MM.1S (cell line): ENCODE measurements around the gene ZNF487.

Experiments
- CTCF ChIP-seq: fragments of 300-600 bp; sonication (generic); IDR thresholded peaks from 2 replicates; pipeline ENCODE4 v1.5.1; 2016; ENCODE audit warnings: antibody characterized with exemption, low read length, mixed read lengths
- EZH2 ChIP-seq: fragments of 300-600 bp; sonication (generic); optimal IDR thresholded peaks from 2 replicates; pipeline ENCODE3; 2017; ENCODE audit warnings: low read depth, mild to moderate bottlenecking, antibody characterized with exemption, low read length, mixed read lengths

DNA sequence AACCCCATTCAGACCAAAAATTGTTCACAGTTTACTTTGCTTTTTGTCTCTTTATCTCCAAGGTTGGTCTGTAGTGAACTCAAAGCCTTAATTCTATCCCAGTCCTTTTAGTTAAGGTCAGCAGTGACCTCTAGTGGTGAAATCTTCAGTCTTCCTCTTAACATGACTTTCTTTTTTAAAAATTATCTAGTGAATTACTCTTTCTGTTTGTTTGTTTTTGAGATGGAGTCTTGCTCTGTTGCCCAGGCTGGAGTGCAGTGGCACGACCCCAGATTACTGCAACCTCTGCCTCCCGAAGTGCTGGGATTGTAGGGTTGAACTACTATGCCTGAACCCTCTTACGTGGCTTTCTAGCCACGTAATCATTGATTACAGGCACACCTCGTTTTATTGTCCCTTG lies 25.0 kb downstream of the ZNF487 start:
- TF ChIP-seq CTCF = peak; percentile 71
- TF ChIP-seq EZH2 = no peak
